Type B pancreatic cell (in vitro differentiated cells): ENCODE results near the gene CNKSR2. TPM values are rescaled to one million over a fixed set of nuclear protein-coding genes. Genes with fewer than 3 reads are reported as not detected.

ENCODE experiments used
- DNase-seq: peaks from one replicate; pipeline ENCODE4 v3.0.0; 2021; ENCODE audit warnings: mixed read lengths; ENCODE audit not compliant: unreplicated experiment; ENCODE audit errors: extremely low spot score
- H3K27ac Mint-ChIP-seq: 2 replicates; pipeline ENCODE4 v1.8.0; 2021; ENCODE audit warnings: mild to moderate bottlenecking, mixed read lengths
- H3K27me3 Mint-ChIP-seq: 2 replicates; pipeline ENCODE4 v1.8.0; 2021; ENCODE audit warnings: mixed read lengths
- H3K36me3 Mint-ChIP-seq: 2 replicates; pipeline ENCODE4 v1.8.0; 2021; ENCODE audit warnings: mixed read lengths
- H3K4me1 Mint-ChIP-seq: one replicate; pipeline ENCODE4 v1.8.0; 2021; ENCODE audit warnings: mixed read lengths; ENCODE audit not compliant: unreplicated experiment
- H3K4me3 Mint-ChIP-seq: 2 replicates; pipeline ENCODE4 v1.8.0; 2021; ENCODE audit warnings: mild to moderate bottlenecking, mixed read lengths
- H3K9me3 Mint-ChIP-seq: 2 replicates; pipeline ENCODE4 v1.8.0; 2021; ENCODE audit warnings: mixed read lengths
- CTCF ChIP-seq: fragments of 200-600 bp; sonication (generic); conservative IDR thresholded peaks from 2 replicates; pipeline ENCODE4 v1.5.0; 2021; ENCODE audit warnings: antibody characterized with exemption, mild to moderate bottlenecking
- total RNA-seq: library from RNA; stranded (reverse); gene quantifications from 2 replicates; pipeline ENCODE4 v1.2.1, GENCODE V29; 2021; ENCODE audit warnings: low replicate concordance

Gene CNKSR2
- total RNA-seq, 1 donor from 2014 or later, result 13.5 TPM

- H3K27me3 Mint-ChIP-seq, result no peaks in the 10 kb centered on the region
- H3K4me3 Mint-ChIP-seq, result no peak overlapping the region
- TF ChIP-seq CTCF, result no peak
- no peaks in the 10 kb centered on the region for H3K36me3 Mint-ChIP-seq
- no peak for DNase-seq
- peaks cover 6% of the 10 kb centered on the region for H3K9me3 Mint-ChIP-seq
- H3K4me1 Mint-ChIP-seq, result no peaks in the 10 kb centered on the region
- no peak overlapping the region for H3K27ac Mint-ChIP-seq
These were observed 190.8 kb downstream of the CNKSR2 start for GRCh38 chrX:21565025-21565424.

- Mint-ChIP-seq H3K27ac (no peak overlapping the region), H3K4me1 (no peaks in the 10 kb centered on the region), H3K4me3 (no peak overlapping the region), H3K36me3 (peaks cover 11% of the 10 kb centered on the region), H3K27me3 (no peaks in the 10 kb centered on the region), H3K9me3 (peaks cover 6% of the 10 kb centered on the region)
- no peak for TF ChIP-seq CTCF
- DNase-seq, result no peak
These were observed 200.6 kb downstream of the CNKSR2 start for GRCh38 chrX:21574793-21575192.

GRCh38 chrX:21581479-21581878 lies 207.3 kb downstream of the CNKSR2 start:
- Mint-ChIP-seq H3K27ac (no peak overlapping the region), H3K27me3 (no peaks in the 10 kb centered on the region), H3K4me3 (no peak overlapping the region), H3K4me1 (no peaks in the 10 kb centered on the region), H3K9me3 (peaks cover under 1% of the 10 kb centered on the region), H3K36me3 (peaks cover 4% of the 10 kb centered on the region)
- TF ChIP-seq CTCF, result no peak
- no peak for DNase-seq

- Mint-ChIP-seq H3K27me3 (no peaks in the 10 kb centered on the region), H3K4me1 (no peaks in the 10 kb centered on the region), H3K27ac (no peak overlapping the region), H3K36me3 (peaks cover 4% of the 10 kb centered on the region), H3K4me3 (no peak overlapping the region), H3K9me3 (peaks cover 7% of the 10 kb centered on the region)
- TF ChIP-seq CTCF, result no peak
- DNase-seq, result no peak
These were observed 211.8 kb downstream of the CNKSR2 start for GRCh38 chrX:21586001-21586400.

GRCh38 chrX:21590012-21590776 lies 216.0 kb downstream of the CNKSR2 start:
- DNase-seq, result no peak
- Mint-ChIP-seq H3K36me3 (peaks cover 8% of the 10 kb centered on the region), H3K27ac (no peak overlapping the region), H3K4me3 (no peak overlapping the region), H3K27me3 (no peaks in the 10 kb centered on the region), H3K9me3 (peaks cover 7% of the 10 kb centered on the region), H3K4me1 (no peaks in the 10 kb centered on the region)
- TF ChIP-seq CTCF, result no peak
